Renal pelvis (tissue), 4 donors: Measurements from ENCODE around the gene FIBCD1. TPM values are rescaled to one million over a fixed set of nuclear protein-coding genes. Genes with fewer than 3 reads are reported as not detected.

ENCODE experiments used
- DNase-seq: peaks from one replicate; pipeline ENCODE4 v3.0.0-alpha.2; 2013
- polyA plus RNA-seq, 3 donors: library from polyadenylated mRNA; unstranded; fragments of 120-200 nt; gene quantifications; one replicate each; pipeline ENCODE4 v1.2.1, GENCODE V29; 2013; ENCODE audit not compliant: insufficient read length in 3 of 3

Gene FIBCD1
- polyA plus RNA-seq, 3 donors, result 0.41 to 0.79 (median 0.49) TPM

GRCh38 chr9:130908878-130909355, 30.1 kb downstream of the FIBCD1 start:
- DNase-seq, result no peak

DNA sequence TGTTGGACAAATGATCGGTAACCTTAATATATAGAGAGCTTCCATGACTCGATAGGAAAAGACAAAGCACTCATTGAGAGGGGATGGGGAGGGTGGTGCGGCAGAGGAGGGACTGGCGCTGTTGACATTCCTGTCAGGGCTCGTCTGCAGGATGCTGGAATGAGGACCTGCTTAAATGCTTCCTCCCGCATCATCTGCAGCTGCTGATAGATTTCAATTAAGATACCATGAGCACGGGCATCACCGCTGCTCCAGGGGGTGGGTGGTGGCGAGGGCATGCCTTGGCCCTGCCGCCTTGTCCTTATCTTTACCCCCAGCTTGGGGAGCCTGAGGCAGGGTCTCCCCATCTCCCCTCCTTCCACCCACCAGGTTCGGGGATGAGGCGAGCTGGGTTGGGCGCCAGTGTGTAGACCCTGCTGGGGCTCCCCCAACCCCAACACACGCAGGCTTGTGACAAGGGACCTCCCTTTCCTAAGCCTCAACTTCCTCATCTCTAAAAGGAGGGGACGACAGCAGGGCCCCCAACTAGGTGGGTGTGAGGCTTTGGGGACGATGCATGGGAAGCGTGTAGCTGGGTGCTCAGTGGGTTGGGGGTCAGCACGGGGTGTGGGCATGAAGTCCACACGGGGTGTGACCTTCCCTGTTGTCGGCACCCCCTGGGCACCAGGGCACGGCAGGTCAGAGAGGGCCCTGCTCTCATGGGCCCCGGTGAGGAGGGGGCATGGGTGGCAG, 30.7 kb downstream of the FIBCD1 start:
- no peak for DNase-seq

DNA sequence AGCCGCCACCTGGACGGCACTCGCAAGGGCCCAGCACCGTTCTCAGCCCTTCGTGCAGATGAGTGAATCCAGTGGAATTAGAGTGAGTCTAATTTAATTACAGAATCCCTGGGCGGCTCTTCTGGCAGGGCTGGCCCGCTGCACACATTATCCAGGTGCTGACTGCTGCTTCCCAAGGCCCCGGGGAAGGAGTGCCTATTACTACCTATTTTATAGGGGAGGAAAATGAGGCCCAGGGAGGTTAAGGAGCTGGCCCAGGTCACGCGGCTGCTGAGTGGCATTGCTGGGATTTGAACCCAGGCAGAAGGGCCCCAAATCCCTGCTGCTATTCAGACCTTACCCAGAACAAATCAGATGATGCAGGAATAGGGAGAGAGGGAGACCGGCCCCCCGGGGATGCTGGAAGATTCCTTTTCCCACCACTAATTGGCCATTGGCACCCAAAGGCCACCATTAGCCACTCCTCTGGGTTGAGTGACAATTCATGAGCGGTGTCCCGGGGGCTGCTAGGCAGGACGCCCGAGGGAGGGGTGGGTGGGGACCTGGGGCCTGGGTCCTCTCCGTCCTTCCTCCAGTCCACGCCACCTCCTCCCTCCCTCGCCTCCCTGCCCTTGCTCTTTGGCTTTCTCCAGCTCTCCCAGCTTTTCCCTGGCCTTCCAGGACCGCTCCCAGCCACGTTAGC, 32.2 kb downstream of the FIBCD1 start:
- DNase-seq, result no peak

GRCh38 chr9:130905902-130906734, 32.9 kb downstream of the FIBCD1 start:
- DNase-seq, result no peak

DNA sequence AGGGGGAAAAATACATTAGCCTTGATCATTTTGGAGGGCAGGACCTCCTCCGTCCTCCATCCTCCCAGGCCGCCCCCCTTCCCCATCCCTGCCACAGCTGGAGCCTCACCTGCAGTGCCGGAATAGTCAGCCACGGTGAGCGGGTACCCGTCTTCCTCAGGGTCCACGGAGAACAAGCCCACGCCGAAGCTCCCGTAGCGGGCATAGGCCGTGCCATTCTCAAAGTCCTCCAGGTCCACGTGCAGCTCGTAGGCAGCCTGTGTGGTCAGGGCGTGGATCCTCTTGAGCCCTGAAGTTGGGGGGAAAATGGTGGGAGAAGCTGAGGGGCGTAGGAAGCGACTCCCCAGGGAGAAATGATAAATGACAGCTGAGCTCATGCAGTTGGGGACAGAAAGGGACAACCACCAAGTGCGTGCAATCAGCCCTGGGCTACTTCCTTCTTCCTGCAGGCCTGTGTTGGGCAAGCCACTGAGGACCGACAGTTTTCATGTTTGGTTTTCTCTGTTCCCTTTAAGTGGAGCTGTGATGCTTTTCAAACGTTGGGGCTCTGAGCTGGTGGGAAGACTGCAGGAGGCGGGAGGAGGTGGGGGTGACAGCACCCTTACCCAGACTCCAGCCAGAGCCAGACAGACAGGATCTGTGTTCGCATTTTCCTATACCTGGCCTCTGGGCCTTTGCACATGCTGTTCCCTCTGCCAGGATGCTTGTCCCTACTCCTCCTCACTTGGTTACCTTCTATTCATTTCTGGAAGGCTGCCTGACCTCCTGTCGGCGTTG, 33.7 kb downstream of the FIBCD1 start:
- no peak for DNase-seq

- DNase-seq, result no peak
These were observed 34.7 kb downstream of the FIBCD1 start for GRCh38 chr9:130904070-130905044.

DNA sequence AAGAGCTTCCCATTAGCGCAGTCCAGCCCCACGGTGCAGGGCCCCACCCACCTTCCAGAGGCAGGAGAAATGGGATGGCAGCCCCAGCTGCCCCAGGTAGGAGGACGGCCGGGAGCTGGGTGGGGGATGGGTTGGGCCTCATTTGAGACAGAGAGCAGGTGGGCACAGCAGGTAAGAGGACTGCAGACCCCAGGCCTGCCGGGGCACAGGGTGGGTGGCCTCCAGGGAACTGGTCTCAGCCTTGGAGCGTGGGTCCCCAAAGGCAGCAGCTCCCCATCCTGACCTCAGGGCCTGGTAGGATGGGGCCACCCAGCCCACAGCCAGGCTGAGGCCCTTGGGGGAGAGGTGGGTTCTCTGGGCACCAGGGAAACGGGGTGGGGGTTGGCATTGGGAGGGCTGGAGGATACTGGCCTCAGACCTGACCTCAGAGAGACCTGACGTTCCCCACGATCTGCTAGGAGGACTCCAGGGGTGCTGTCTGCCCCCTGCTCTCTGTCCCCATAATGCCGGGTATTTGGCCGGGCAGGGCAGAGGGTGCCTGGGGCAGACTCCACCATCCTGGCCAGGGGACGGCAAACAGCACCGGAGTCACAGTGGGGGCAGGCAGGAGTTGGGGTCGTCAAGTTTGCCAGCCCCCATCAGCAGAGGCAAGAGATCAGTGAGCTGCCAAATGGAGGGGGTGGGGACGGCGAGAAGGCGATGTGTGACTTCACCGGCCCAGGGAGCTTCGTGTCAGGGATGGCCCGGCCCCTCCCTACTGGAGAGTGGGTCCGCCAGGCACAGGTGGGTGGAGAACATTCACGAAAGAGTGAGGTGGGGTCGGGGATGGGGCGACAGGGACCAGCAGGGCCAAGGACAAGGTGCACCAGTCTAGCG, 35.6 kb downstream of the FIBCD1 start:
- no peak for DNase-seq

DNA sequence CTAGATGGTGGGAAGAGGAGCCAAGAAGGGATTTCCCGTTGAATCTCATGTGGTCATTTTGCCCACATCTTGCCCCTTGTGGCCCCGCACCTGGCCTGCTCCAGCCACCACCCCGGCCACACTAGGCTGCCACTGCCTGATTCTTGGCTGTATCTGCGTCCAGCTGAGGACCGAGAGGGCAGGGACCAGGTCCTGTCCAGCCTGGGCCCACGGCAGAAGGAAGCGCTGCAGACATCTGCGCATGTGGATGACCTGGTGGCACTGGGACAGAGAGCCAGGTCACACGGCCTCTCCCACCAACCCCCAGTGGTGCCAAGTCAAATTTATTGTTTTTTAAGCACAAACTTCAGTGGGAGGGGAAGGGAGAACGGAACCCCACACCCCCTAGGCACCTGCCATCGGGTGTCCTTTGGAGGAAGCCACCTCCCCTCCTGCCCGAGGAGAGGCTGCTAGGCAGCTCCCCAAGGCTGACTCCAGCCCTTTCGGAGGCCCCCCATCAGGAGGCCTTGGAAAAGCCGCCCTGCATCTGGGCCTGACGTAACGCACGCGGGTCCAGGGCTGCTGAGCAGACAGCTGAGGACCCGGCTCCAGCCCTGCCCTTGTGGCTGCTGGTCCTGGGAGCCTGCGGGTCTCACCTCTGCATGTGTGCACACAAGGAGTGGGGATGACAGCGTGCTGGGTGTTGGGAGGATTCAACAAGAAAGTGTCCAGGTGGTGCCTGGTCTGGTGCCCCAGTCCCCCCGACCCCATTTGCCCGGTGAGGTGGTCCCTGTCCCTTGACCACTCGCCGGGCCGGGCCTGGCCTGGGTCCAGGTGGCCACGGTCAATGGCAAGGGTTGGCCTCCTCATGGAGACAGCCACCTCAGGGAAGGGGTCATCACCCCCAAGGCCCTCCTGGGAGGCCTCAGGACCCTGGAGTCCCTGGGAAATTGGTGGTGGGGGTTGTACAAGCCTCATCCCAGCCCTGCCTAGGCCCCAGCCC, 36.6 kb downstream of the FIBCD1 start:
- no peak for DNase-seq

DNA sequence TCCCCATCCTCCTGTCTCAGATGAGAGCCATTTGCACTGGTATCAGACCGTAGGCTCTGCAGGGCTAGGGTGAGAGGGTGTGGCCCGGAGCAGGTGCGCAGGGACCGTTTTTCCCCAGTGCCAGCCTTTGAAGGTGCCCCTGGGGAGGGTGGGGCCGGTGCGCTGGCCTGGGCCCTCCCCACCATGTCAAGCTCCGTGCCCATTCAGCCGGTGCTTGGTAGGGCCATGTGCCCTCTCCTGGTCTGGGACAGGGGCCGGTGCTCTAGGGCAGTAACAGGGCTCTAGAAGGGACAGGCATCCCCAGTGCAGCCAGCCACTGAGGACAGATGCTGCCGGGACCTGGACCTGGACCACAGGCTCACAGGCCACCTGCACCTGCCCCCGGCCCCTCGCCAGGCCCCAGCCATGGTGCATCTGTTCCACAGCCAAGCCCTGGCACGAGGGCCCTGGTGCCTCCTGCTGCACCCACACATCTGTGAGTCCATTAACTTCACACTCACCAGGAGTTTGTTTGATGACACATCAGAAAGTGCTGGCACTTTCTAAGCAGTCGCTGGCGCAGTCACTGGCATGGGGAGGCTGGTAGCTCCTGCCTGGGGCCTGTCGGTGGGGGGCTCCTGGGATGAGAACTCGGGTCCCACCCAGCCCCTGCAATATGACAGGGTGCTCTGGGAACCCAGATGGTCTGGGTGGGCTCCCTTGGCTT, 37.4 kb downstream of the FIBCD1 start:
- DNase-seq, result no peak

- DNase-seq, result no peak
These were observed 38.1 kb downstream of the FIBCD1 start for GRCh38 chr9:130900701-130901497.

- no peak for DNase-seq
These were observed 39.8 kb downstream of the FIBCD1 start for GRCh38 chr9:130899051-130899748.

DNA sequence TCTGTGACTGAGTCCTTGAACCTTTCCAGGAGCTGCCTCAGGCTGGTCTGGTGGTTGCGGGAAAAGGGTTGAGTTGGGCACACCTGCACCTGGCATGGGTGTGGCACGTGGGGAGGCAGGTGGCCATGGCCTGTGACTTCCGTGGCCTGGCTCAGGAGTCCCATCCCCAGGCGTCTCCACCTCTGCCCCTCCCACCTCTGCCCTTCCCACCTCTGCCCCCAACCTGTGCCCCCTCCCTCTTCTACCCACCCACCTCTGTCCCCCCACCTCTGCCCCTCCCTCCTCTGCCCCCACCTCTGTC, 40.5 kb downstream of the FIBCD1 start:
- no peak for DNase-seq

- DNase-seq, result no peak
These were observed 41.0 kb downstream of the FIBCD1 start for GRCh38 chr9:130897848-130898551.

- DNase-seq, result no peak
These were observed 41.8 kb downstream of the FIBCD1 start for GRCh38 chr9:130897105-130897751.
